Dendritic cell treated with granulocyte-macrophage colony-stimulating factor and Interleukin-4, amounts not matched to agents 40 ng/mL and 50 ng/mL, for 4 days (primary cell): ENCODE data around the gene CCDC92B.
A peak's percentile ranks its signal among the peaks of the same experiment; 100 is the strongest.
"Not testable (repeated sequence)": the region's sequence is repeated elsewhere in the genome, so short reads cannot be mapped to it uniquely, and the experiment has no call there.

Experiments used
- H3K27ac Mint-ChIP-seq: one replicate; pipeline ENCODE4 v1.8.0; 2022; ENCODE audit warnings: mild to moderate bottlenecking, mixed read lengths
- H3K27me3 Mint-ChIP-seq: one replicate; pipeline ENCODE4 v1.8.0; 2022; ENCODE audit warnings: mild to moderate bottlenecking, mixed read lengths
- H3K36me3 Mint-ChIP-seq: one replicate; pipeline ENCODE4 v1.8.0; 2022; ENCODE audit warnings: low read depth, mixed read lengths
- H3K4me1 Mint-ChIP-seq: one replicate; pipeline ENCODE4 v1.8.0; 2022; ENCODE audit warnings: low read depth, mixed read lengths
- H3K4me3 Mint-ChIP-seq: one replicate; pipeline ENCODE4 v1.8.0; 2022; ENCODE audit warnings: mild to moderate bottlenecking, moderate library complexity, mixed read lengths
- H3K9me3 Mint-ChIP-seq: one replicate; pipeline ENCODE4 v1.8.0; 2022; ENCODE audit warnings: mixed read lengths
- intact Hi-C: fragments of 100-400 bp; cut with micrococcal nuclease; formaldehyde crosslinking; loops from one replicate; pipeline ENCODE4 v1.15.0; 2022

The CCDC92B gene

DNA sequence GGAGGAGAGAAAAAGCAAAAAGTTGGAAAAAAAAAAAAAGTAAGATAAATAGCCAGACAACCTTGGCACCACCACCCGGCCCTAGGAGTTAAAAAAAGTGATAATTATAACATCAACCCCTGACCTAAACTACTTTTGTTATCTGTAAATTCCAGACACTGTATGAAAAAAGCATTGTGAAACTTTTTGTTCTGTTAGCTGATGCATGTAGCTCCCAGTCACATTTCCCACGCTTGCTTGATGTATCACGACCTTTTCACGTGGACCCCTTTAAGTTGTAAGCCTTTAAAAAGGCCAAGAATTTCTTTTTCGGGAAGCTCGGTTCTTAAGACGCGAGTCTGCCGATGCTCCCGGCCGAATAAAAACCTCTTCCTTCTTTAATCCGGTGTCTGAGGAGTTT, 35.9 kb upstream of the CCDC92B start:
- not testable (repeated sequence) for H3K9me3 Mint-ChIP-seq, H3K36me3 Mint-ChIP-seq, H3K4me3 Mint-ChIP-seq
- intact Hi-C loops = loop anchor here (5.0 kb wide), 1 partner anchor 42 kb away; no protein-coding TSS in a partner anchor
- Mint-ChIP-seq H3K4me1 (peaks cover 37% of the 10 kb centered on the region), H3K27me3 (peaks cover 15% of the 10 kb centered on the region), H3K27ac (peak overlapping the region; percentile 19)

DNA sequence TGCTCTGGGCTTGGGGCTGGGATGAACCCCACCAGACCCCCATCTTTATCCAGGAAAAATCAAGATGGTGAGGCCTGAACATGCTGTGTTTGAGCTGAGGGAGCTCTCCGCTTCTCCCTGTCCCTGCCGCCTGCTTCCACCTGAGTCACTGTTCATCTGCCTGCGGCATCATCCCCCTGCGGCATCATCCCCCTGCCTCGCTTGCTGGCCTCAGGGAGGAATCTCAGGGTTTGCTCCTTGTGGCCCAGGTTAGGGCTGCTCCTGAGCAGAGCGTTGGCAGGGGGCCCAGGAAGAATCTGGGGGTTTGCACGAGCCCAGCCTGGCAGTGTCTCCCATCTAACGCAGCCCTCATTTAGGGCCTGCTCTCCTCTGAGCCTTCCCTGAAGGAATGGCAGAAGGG, 35.4 kb upstream of the CCDC92B start:
- H3K4me3 Mint-ChIP-seq = no peak overlapping the region
- H3K27me3 Mint-ChIP-seq = peaks cover 20% of the 10 kb centered on the region
- H3K27ac Mint-ChIP-seq = peak overlapping the region; percentile 19
- intact Hi-C loops = loop anchor here (5.0 kb wide), 1 partner anchor 42 kb away; no protein-coding TSS in a partner anchor
- peaks cover 36% of the 10 kb centered on the region for H3K4me1 Mint-ChIP-seq
- no peaks in the 10 kb centered on the region for H3K9me3 Mint-ChIP-seq
- no peaks in the 10 kb centered on the region for H3K36me3 Mint-ChIP-seq

DNA sequence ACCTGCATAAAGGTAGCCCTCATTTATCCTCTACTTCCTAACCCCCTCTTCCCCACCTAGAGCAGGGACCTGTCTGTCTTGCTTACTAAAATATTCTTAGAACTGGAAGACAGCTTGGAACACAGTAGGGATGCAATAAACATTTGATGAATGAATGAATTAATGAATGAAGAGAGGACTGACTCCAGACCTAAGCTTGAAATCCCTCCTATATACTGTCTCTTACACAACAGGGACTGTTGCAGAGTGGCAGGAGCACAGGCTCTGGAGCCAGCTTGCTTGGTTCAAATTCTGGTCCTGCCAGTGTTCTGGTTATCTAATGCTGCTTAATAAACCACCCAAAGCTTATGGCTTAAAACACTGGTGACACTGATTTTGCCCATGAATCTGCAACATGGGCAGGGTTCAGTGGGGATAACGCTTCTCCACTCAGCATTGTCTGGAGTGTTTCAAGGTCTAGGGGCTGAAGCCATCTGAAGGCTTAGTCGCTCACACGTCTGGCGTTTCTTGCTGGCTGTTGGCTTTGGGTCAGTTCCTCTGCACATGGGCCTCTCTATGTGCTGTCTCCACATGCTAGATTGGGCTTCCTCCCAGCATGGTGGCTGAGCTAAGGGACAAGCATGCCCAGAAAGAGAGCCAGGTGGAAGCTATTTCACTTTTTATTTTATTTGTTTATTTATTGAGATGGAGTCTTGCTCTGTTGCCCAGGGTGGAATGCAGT, 34.0 kb upstream of the CCDC92B start:
- H3K4me3 Mint-ChIP-seq = no peak overlapping the region
- no peaks in the 10 kb centered on the region for H3K9me3 Mint-ChIP-seq
- peak overlapping the region; percentile 24 for H3K27ac Mint-ChIP-seq
- peaks cover 38% of the 10 kb centered on the region for H3K4me1 Mint-ChIP-seq
- H3K36me3 Mint-ChIP-seq = no peaks in the 10 kb centered on the region
- H3K27me3 Mint-ChIP-seq = peaks cover 34% of the 10 kb centered on the region
- intact Hi-C loops = no loop called here

DNA sequence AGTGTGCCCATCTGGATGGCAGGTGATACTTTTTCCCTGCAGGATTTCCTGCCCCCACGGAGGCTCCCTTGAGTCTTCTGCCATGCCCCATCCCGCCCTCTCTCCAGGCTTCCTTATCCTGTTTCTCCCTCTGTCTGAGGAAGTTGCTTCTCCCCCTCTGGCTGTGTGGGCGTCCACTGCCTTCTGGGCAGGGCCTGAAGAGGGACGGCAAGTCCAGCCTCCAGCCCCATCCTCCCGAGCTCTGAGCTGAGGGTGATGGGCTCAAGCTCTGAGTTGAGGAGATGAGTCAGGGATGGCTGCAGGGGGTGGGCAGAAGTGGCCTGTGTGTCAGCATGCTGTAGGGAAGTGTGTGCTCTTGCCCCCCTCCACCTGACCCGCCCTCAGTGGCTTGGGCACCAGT, 32.6 kb upstream of the CCDC92B start:
- Mint-ChIP-seq H3K4me3 (no peak overlapping the region), H3K27ac (no peak overlapping the region)
- intact Hi-C loops = no loop called here

DNA sequence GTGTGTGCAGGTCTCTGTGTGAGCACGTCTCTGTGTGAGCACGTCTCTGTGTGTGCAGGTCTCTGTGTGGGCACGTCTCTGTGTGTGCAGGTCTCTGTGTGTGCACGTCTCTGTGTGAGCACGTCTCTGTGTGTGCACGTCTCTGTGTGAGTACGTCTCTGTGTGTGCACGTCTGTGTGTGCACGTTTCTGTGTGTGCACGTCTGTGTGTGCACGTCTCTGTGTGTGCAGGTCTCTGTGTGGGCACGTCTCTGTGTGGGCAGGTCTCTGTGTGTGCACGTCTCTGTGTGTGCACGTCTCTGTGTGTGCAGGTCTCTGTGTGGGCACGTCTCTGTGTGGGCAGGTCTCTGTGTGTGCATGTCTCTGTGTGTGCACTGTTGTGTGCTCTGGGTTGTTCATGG, 32.1 kb upstream of the CCDC92B start:
- H3K27me3 Mint-ChIP-seq = peaks cover 49% of the 10 kb centered on the region
- H3K27ac Mint-ChIP-seq, H3K4me3 Mint-ChIP-seq, H3K36me3 Mint-ChIP-seq, intact Hi-C loops, H3K9me3 Mint-ChIP-seq: not testable (repeated sequence)
- peaks cover 44% of the 10 kb centered on the region for H3K4me1 Mint-ChIP-seq

More for the DNA sequence above, 32.6 kb upstream of the CCDC92B start:
- Mint-ChIP-seq H3K9me3 (no peaks in the 10 kb centered on the region), H3K27me3 (peaks cover 45% of the 10 kb centered on the region), H3K4me1 (peaks cover 40% of the 10 kb centered on the region), H3K36me3 (no peaks in the 10 kb centered on the region)

DNA sequence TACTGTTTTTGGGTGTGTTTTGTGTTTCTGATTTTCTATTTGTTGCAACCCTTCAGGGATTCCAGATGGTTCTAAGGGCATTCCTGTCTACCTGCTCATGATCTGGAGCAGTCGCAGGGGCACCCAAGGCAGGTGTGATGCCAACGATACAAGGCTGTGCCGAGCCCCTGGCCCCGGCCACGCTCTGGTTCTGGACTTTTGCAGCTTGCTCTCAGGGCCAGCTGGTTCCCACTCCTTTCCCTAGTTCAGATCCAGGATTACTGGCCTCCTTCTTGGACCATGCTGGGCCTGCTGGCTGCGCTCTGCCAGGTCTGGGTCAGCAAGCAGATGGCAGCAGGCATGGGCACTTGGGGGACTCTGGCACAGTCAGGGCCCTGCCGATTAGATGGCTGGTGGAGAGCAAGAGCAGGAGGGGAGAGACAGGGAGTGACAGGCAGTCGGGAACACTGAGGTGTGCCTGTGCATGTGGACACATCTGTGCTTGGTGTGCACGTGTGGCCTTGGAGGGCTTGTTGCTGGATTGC, 31.5 kb upstream of the CCDC92B start:
- H3K4me3 Mint-ChIP-seq = no peak overlapping the region
- intact Hi-C loops = no loop called here
- no peak overlapping the region for H3K27ac Mint-ChIP-seq
- H3K36me3 Mint-ChIP-seq = no peaks in the 10 kb centered on the region
- H3K4me1 Mint-ChIP-seq = peaks cover 44% of the 10 kb centered on the region
- no peaks in the 10 kb centered on the region for H3K9me3 Mint-ChIP-seq
- H3K27me3 Mint-ChIP-seq = peaks cover 53% of the 10 kb centered on the region

DNA sequence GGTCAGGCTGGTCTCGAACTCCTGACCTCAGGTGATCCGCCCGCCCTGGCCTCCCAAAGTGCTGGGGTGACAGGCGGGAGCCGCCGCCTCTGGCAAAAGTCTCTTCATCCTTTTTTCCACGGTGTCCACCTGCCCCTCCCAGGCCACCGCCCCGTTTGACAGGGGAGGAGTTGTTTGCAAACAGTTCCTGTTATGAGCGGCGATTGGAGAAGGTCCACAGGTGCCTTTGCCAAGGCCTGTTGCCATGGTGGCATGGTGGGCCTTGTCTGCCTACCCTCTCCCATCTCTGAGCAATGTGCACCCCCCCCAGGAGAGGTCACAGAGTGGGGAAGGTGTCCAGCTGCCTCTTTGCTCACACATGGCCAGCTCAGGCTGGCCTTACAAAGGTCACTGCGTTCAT, 30.8 kb upstream of the CCDC92B start:
- intact Hi-C loops = no loop called here
- Mint-ChIP-seq H3K4me3 (no peak overlapping the region), H3K27ac (no peak overlapping the region), H3K4me1 (peaks cover 44% of the 10 kb centered on the region), H3K9me3 (no peaks in the 10 kb centered on the region), H3K36me3 (no peaks in the 10 kb centered on the region), H3K27me3 (peaks cover 60% of the 10 kb centered on the region)

DNA sequence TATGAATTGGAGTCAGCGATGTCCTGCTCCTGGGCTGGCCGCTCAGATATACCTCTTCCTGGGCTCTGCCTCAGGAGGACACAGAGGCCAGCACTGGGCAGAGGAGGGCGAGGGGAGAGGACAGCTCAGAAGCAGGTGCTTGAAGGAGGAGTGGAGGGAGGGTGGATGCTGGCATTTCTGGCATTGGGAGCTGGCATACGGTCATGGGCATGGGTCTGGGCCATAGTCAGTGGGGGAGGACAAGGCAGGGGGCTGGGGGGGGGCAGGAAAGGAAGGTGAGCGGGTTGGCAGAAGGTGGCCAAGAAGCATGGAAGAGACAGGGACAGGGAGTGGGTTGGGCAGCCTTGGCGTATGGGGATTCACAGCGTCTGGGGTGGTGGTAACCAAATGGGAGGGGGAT, 30.1 kb upstream of the CCDC92B start:
- Mint-ChIP-seq H3K4me1 (peaks cover 44% of the 10 kb centered on the region), H3K27ac (no peak overlapping the region), H3K4me3 (no peak overlapping the region), H3K9me3 (no peaks in the 10 kb centered on the region), H3K36me3 (no peaks in the 10 kb centered on the region), H3K27me3 (peaks cover 67% of the 10 kb centered on the region)
- intact Hi-C loops = no loop called here

DNA sequence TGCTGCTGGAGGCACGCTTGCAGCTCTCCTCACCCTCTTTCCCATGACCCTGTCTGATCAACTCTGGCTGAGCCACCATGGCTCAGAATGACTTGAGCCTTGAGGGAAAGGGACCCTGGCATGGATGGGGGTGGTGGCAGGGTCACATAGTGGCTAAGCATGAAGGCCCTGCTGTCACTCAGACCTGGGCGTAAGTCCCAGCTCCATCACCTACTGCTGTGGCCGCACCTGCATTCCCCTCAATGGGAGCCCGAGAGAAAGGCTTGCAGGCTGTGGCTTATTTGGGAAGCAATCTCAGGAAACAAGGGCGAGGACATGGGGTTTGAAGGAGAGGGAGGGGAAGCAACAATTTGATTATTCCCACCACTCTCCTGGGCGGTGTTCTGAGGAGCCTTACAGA, 29.0 kb upstream of the CCDC92B start:
- Mint-ChIP-seq H3K4me1 (peaks cover 44% of the 10 kb centered on the region), H3K27me3 (peaks cover 76% of the 10 kb centered on the region), H3K36me3 (no peaks in the 10 kb centered on the region), H3K9me3 (no peaks in the 10 kb centered on the region), H3K27ac (no peak overlapping the region), H3K4me3 (no peak overlapping the region)
- intact Hi-C loops = no loop called here

DNA sequence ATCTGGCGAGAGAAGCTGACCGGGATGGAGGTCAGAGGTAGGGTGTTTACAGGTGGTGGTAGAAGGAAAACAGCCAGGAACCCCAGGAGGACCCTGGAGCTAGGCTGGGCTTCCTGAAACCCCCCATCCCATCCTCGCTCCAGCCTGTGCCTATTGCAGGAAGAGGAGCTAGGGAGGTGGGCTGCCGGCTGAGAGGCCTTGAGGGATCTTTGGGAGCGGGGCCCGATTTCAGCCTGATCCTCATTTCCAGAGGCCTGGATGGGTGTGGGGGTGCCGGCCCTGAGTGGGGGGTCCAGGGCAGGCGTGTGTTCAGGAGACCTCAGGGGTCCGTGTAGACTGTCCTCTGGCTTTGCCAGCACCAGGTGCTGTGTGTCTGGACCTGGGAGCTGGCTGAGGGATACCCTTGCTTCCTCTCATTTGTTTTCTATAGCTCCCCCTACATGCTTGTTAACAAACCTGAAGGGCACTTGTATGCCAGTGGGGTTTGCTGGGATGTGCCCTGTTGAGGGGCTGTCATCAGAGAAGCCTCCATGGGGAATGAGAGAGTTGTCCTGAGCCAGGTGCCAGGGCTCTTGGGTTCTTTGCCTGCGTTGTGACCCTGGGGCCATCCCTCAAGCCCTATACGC, 27.9 kb upstream of the CCDC92B start:
- peaks cover 86% of the 10 kb centered on the region for H3K27me3 Mint-ChIP-seq
- H3K4me1 Mint-ChIP-seq = peaks cover 34% of the 10 kb centered on the region
- H3K9me3 Mint-ChIP-seq = no peaks in the 10 kb centered on the region
- H3K36me3 Mint-ChIP-seq = no peaks in the 10 kb centered on the region
- intact Hi-C loops = no loop called here
- no peak overlapping the region for H3K27ac Mint-ChIP-seq
- no peak overlapping the region for H3K4me3 Mint-ChIP-seq

DNA sequence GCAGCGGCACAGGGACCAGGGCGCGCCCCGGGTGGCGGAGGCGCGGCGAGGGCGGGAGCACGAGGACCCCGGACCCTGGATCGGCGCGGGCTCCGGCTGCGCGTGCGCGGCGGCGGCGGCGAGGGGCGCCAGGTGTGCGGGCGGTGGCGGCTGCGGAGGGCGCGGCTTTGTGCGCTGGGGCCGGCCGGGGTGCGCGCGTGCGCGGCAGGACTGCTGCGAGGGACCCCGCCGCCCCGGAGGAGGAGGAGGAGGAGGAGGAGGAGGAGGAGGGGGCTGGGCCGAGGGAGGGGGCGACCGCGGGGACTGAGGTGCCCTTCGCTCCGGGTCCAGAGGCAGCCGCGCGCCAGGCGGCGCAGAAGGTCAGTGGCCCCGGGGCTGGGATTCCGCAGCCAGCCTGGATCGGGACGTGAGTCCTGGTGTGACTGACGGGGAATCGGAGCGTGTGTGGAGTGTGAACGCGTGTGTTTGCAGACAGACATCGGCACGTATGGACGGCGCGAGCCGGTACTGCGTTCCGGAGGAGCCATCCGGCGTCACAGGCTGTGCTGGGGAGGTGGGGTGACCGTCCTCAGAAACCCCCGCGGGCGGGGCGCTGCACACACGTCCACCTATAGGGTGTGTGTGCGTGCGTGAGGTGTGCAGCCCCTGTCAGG, 27.3 kb upstream of the CCDC92B start:
- intact Hi-C loops = no loop called here
- Mint-ChIP-seq H3K9me3 (no peaks in the 10 kb centered on the region), H3K27ac (no peak overlapping the region), H3K4me3 (peak overlapping the region; percentile 27), H3K4me1 (peaks cover 28% of the 10 kb centered on the region), H3K27me3 (peaks cover 82% of the 10 kb centered on the region), H3K36me3 (no peaks in the 10 kb centered on the region)

DNA sequence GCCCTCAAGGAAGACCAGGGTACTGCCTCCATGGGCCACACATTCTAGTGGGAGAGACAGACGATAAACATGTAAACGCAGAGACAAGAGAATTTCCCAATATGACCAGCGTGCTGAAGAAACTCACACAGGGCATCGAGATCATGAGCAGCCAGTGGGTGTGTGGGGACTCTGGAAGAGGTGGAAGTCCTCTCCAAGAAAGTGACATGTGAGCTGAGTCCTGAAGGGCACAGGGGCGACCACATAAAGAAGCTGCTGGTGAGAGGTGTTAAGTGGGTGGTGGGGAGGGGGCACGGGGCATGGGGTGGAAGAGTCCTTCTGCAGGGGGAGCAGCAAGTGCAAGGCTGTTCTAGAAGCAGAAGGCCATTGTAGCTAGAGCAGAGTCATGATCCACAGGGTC, 25.8 kb upstream of the CCDC92B start:
- H3K27ac Mint-ChIP-seq = no peak overlapping the region
- intact Hi-C loops = no loop called here
- no peaks in the 10 kb centered on the region for H3K9me3 Mint-ChIP-seq
- H3K4me3 Mint-ChIP-seq = no peak overlapping the region
- H3K36me3 Mint-ChIP-seq = no peaks in the 10 kb centered on the region
- peaks cover 80% of the 10 kb centered on the region for H3K27me3 Mint-ChIP-seq
- peaks cover 13% of the 10 kb centered on the region for H3K4me1 Mint-ChIP-seq

DNA sequence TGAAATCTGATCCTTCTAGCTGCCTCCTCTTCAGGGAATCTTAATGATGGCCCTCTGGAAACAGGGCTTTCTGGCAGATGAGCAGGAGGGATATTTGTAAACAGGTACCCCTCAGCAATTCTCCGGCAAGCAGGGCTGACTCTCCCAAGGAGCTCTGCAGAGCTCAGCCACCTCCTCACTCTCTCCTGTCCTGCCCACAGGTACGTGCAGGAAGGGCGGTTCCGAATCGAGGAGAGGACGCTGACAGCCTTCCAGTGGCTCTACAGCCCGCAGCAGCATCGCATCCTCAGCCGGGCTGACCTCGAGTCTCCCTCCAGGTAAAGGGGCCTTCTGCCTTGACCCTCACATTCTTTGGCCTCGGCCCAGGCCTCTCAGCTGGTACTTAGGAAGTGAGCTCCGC, 20.7 kb upstream of the CCDC92B start:
- no peaks in the 10 kb centered on the region for H3K4me1 Mint-ChIP-seq
- no peak overlapping the region for H3K4me3 Mint-ChIP-seq
- intact Hi-C loops = no loop called here
- no peaks in the 10 kb centered on the region for H3K9me3 Mint-ChIP-seq
- H3K36me3 Mint-ChIP-seq = no peaks in the 10 kb centered on the region
- no peak overlapping the region for H3K27ac Mint-ChIP-seq
- H3K27me3 Mint-ChIP-seq = peaks cover 52% of the 10 kb centered on the region

DNA sequence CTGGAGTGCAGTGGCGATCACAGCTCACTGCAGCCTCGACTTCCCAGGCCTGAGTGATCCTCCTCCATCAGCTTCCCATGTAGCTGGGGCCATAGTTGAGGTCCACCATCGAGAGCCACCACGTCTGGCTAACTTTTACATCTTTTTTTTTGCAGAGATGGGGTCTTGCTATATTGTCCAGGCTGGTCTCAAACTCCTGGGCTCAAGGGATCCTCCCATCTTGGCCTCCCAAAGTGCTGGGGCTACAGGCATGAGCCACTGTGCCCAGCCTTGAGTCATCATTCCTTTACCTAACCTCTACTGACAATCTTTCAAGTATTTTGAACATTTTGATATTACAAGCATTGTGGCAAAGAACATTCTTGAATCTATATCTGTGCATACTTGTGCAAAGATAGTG, 9.4 kb upstream of the CCDC92B start:
- Mint-ChIP-seq H3K4me3 (no peak overlapping the region), H3K27ac (no peak overlapping the region)

More for the DNA sequence above, 9.4 kb upstream of the CCDC92B start:
- Mint-ChIP-seq H3K27me3 (peaks cover 79% of the 10 kb centered on the region), H3K4me1 (peaks cover 5% of the 10 kb centered on the region), H3K9me3 (no peaks in the 10 kb centered on the region), H3K36me3 (no peaks in the 10 kb centered on the region)
- intact Hi-C loops = no loop called here
